Testis (tissue), 2 donors: Measurements from ENCODE around the gene CLEC18B.
"Not testable (repeated sequence)": the region's sequence is repeated elsewhere in the genome, so short reads cannot be mapped to it uniquely, and the experiment has no call there.

ENCODE experiments used
- POLR2A ChIP-seq: fragments of 450-650 bp; IDR thresholded peaks from one replicate; pipeline ENCODE4 v1.6.1; 2017; ENCODE audit warnings: antibody characterized with exemption, mild to moderate bottlenecking, moderate library complexity
- TF ChIP-seq, protein P1 (sequence below), 3 experiments: fragments of 450-650 bp in 2 of 3; fragments of 200-600 bp in 1 of 3; sonication (generic) in 1 of 3; IDR thresholded peaks; one replicate each; pipeline ENCODE4 v1.5.1; 2016 to 2019; ENCODE audit warnings: antibody characterized with exemption in 3 of 3, mild to moderate bottlenecking in 2 of 3, moderate library complexity in 1 of 3

DNA sequence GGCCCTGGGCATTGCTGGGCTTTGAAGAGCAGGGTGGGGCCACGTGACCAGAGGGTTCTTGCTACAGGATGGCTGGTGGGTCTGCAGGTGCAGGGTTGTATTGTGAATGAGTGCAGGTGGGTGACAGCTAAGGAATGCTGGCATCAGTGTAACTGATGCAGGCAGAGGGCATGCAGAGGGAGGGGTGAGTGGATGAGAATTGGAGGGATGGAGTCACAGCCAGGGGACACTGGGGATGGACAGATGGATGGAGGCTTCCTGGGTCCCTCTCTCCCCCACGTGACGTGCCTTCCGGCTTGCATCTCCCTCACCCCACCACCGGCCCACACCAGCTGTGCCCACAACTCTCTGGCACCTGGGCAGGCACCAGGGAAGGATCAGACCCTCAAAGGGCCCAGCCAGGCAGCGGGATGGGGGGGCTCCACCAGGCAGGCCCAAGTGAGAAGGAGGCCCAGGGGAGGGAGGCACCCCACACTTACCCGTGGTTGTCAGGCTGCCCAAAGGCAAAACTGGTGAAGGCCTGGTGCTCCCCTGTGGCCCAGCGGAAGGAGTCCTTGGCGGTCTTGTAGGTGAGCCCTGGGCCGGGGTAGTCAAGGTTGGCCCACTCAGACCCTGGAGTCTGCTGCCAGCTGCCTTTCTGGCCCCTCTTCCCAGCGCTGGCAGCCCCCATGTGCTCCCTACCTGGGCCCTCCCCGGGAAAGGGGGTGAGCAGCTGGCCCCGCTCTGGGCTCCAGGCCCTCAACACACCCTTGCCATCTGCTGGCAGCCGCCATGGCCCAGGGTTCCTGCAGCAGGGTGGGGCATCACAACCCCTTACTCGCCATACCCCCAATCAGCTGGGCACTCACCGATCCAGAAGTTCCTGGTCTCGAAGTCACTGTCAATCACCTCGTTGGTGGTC is 11.0 kb downstream of the CLEC18B start:
- TF ChIP-seq, protein P1, sequence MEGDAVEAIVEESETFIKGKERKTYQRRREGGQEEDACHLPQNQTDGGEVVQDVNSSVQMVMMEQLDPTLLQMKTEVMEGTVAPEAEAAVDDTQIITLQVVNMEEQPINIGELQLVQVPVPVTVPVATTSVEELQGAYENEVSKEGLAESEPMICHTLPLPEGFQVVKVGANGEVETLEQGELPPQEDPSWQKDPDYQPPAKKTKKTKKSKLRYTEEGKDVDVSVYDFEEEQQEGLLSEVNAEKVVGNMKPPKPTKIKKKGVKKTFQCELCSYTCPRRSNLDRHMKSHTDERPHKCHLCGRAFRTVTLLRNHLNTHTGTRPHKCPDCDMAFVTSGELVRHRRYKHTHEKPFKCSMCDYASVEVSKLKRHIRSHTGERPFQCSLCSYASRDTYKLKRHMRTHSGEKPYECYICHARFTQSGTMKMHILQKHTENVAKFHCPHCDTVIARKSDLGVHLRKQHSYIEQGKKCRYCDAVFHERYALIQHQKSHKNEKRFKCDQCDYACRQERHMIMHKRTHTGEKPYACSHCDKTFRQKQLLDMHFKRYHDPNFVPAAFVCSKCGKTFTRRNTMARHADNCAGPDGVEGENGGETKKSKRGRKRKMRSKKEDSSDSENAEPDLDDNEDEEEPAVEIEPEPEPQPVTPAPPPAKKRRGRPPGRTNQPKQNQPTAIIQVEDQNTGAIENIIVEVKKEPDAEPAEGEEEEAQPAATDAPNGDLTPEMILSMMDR (IDR thresholded peaks at IDR 0.05) = not testable (repeated sequence)
- TF ChIP-seq POLR2A = not testable (repeated sequence)
